SKM-1 (cell line): ENCODE data around the gene EPC2.
"Not testable (repeated sequence)": the region's sequence is repeated elsewhere in the genome, so short reads cannot be mapped to it uniquely, and the experiment has no call there.

Source experiments
- DNase-seq: peaks from one replicate; lab custom pipeline; 2025; ENCODE audit not compliant: unreplicated experiment; lab: John Stamatoyannopoulos, UW

The EPC2 gene

DNA sequence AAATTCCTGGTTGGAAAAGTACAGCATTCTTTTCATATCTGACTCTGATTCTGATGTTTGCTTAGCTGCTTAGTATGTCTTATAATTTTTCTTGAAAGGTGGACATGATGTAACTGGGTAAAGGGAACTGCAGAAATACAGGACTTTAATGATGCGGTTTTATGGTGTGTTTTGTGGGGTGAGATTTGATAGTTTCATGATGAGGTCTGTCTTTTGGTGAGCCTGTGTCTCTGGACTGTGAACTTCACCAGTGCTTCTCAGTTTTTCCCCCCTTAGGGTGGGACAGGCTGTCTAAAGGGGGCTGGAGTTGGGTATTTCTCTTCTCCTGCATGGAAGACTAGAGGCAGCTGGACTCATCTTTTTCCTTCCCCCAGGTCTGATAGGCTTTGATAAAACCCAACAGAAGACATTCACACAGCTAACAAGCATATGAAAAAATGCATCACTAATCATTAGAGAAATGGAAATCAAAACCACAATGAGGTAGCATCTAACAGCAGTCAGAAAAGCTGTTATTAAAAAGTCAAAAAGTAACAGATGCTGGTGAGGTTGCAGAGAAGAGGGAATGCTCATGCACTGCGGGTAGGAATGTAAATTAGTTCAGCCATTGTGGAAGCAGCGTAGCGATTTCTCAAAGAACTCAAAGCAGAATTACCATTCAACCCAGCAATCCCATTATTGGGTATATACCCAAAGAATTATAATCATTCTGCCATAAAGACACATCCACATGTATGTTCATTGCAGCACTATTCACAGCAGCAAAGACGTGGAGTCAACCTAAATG lies 77.6 kb downstream of the EPC2 start:
- DNase-seq: no peak

DNA sequence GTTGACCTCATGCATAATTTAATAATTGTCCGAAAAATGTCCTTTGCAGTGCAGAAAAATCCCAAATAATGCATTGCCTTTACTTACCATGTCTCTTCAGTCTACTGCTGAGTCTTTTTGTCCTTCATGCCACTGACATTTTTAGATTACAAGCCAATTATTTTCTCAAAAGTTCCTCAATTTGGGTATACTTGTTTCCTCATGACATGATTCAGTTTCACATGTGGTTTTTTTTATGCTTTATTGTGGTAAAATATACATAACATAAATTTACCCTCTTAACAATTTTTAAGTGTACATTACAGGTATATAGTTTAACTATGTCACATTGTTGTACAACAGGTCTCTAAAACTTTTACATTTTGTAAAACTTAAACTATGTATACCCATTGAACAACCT lies 81.0 kb downstream of the EPC2 start:
- no peak for DNase-seq

DNA sequence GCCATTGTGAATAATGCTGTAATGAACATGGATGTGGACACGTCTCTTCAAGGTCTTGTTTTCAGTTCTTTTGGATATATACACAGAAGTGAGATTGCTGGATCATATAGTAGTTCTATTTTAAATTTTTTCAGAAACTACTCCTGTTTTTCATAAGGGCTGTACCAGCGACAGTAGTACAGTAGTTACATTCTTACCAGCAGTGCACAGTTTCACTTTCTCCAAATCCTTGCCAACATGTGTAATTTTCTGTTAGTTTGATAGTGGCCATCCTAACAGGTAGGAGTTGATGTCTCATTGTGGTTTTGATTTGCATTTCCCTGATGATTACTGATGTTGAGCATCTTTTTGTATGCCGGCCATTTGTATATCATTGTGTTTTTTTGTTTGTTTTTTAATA lies 81.7 kb downstream of the EPC2 start:
- no peak for DNase-seq

DNA sequence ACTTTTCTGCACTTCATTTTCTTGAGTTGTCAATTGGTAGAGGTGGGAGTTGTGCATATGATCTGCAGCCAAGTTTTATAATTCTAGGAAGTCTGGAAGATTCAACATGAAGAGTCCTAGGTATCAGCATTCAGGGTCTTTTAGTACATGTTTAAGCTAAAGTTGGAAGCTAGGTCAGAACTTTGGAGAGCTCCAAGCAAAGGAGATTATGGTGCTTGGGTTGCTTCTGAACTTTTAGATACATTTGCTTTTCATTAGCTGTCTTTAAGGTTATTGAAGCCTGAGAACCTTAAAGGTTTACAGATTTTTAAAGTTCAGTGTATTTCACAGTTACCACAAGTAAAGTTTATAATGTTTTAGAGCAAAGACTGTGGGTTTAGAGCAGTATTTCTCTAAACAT lies 85.5 kb downstream of the EPC2 start:
- no peak for DNase-seq

DNA sequence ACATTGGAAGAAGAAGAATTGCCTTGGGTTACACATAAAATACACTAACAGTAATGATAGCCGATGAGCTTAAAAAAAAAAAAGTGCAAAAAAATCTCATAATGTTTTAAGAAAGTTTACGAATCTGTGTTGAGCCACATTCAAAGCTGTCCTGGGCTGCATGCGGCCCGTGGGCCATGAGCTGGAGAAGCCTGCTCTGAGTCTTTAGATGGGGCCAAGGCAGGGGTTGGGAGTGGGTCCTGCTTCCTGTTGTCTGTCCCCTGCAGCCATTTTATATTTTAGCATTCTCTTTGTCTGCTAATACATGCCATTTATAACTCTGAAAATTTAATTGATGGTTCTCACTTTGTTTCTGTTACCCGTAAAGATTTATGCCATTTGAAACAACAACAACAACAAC lies 93.2 kb downstream of the EPC2 start:
- DNase-seq: no peak

DNA sequence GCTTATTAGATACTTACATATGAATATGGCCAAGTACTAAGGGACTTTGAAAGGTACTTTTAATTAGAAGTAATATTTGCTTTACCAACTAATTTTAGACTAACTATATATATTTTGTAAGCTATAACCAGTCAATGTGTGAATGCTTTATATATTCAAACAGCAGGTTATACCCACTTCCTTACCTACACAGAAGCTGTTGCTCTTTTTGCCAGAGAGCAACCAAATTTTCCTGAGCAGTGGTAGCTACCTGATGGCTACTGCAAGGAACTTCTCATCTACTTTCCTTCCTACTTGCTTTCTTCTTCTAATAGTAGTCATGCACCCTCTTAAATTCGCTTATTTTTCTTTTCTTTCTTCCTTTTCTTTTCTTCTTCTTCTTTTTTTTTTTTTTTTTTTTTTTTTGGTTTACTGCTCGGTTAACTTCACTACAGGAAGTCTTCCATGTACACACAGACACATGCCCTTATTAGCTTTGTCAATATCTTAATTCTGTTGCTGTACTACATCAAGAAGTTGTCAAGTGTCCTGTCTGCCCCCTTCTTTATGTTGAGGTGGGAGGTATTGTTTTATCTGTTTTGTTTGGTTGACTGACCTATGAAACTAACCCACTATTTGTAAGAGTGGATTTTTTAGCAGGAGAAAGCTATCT lies 95.0 kb downstream of the EPC2 start:
- no peak for DNase-seq

DNA sequence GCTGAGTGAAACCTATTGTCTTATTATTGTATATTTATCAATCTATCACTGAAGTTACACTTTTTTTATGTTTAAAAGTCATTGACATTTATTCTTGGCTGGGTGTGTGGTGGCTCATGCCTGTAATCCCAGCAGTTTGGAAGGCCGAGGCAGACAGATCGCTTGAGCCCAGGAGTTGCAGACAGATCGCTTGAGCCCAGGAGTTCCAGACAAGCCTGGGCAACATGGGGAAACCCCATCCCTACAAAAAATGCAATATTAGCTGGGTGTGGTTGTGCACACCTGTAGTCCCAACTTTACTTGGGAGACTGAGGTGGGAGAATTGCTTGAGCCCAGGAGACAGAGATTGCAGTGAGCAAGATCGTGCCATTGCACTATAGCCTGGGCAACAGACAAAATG lies 97.8 kb downstream of the EPC2 start:
- DNase-seq: no peak

DNA sequence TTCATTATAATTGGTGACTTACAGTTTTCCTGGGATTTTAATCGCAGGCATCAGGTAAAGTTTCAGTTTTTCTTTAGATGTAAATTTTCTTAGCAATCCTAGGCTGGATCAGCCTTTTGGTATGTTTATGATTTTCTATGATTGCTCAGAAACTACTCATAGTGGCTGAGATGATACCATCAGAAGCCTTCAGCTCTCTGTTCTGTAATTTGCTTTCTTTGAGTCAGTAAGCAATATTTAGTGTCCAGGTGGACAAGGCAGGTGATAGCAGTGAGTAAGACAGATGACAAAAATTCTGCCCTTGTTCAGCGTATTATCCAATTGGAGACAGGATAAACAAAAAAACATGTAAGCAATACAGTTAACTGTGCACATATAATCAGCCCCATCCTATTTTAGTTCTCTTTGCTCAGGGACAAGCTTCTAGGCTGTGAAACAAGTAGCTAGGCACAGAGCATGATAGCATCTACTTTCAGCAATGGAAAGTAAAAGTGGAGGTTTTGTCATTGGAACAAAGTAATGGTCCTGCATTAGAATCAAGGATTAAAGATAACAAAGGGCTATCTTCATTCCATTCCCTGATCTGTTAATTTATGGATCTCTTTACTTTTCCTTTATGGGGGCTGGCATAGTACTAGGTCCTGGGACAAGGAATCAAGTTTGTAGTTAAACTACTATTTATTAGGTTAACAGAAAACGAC lies 100.8 kb downstream of the EPC2 start:
- DNase-seq: no peak

DNA sequence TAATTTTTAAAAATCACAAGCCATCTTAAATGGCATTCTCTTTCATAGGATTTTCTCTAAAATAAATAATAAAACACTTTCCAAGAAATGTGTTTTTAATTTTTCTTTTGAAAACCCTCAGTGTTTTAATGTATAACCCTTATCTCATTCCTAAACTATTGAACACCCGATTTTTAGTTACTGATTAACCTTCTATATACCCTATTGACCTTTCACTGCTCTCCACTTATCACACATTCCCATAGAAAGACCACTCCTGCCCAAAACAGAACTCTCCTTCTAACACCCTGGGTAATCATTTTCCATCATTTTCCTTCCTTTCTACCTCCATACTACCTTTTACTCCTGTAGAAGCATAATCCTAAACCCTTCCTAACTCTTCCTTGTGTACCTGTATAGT lies 102.4 kb downstream of the EPC2 start:
- DNase-seq: no peak

DNA sequence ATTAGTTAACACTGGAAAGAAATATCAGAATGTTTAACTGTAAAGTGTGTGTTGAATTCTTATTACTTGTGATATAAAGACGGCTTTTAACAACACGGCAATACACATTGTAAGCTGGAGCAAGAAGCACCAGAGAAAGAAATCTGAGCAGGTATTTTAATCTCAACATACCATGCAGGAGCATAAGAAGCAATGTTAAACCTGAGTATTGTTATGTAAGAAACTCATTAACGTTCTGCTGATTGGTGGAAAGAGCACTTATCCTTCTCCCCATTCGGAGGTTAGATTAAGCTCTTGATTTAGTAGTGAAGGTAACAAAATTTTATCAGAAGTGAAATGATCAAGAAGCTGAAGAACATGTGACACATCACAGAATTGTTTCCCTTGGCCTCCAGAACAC lies 107.4 kb downstream of the EPC2 start:
- no peak for DNase-seq

DNA sequence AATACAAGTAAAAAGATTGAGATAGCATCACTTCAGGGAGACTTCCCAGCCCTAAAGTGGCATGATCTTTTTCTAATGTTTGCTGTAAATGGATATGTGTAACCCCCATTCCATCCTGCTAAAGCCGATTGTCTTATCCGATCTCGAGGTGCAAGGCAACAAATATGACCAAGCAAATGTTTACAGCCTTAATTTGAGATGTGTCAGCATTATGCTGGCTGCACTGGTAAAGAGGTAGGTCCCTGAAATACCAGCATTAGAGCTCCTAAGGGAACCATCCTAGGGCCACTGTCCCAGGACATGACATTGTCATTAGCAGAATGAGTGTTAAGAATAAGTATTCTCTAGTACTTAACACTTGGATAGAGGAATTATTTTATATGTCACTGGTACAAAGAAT lies 108.4 kb downstream of the EPC2 start:
- DNase-seq: no peak

DNA sequence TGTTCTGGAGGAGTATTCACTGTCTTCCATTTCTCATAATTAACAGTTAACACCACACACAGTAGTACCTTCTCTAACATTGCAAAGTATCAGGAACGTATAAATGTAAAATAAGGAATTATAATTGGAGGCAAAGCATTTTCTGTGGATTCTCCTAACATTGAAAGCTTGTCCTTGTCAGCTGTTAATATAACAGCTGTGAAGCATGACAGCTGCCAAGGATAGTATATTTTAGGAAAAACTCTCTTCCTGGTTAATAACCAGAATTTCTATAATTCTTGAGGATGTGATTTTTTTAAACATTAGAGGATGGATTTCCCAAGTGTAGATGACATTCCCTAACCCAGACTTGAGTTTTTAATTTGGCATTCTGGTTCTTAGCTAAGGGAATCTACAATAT lies 110.3 kb downstream of the EPC2 start:
- DNase-seq: no peak

DNA sequence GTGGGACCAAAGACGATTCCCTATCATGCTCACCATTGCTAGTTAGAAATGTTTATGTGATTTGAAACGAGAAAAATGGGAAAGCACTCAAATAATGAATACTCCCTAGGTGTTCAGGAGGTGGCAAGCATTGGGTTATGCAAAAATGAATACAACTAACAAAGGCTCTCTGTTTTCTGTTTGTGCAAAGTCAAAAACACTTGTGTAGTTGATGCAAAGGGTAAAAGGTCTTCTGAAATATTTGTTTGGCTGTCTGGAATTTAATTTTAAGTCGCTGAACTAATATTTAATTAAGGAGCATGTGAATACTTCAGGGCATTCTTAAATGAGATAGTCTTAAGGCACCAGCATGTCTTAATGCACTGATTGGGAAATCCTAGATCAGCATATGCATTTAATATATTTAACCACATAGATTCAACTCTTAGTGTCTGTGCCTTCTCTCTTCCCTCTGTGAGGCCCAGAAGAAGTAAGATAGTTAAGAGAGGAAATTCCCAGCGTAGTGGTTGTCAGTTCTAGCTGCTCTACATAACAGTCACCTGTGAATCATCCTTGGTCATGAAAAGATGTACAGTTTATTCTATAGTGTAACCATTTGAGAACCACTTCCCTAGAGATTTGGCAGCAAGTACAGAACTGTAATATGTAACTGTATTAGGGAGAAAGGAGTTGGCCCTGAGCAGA lies 111.9 kb downstream of the EPC2 start:
- DNase-seq: no peak

DNA sequence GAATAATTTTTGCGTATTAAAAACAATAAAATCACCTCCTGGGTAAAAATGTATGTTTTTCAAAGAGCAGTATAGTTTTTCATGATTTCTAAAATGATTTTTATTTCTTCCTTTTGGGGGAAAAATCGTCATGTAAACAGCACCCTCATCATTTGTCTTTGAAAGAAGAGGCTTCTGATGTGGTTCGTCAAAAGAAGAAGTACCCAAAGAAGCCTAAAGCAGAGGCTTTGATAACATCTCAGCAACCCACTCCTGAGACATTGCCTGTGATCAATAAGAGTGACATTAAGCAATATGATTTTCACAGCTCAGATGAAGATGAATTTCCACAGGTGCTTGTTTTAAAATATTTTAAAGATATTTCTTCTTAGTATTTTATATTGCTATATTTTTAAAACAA lies 120.3 kb downstream of the EPC2 start:
- DNase-seq: no peak

DNA sequence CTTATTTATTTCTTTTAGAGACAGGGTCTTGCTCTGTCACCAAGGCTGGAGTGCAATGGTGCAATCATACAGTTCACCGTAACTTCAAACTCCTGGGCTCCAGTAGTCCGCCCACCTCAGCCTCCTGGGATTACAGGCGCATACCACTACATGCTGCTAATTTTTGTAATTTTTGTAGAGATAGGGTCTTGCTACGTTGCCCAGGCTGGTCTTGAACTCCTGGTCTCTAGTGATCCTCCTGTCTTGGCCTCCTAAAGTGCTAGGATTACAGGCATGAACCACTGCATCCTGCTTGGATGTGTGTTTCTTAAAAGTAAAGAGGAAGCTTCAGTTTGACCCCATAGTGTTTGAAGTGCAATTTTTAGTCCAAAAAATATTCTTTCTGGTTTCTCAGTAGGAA lies 125.5 kb downstream of the EPC2 start:
- no peak for DNase-seq

DNA sequence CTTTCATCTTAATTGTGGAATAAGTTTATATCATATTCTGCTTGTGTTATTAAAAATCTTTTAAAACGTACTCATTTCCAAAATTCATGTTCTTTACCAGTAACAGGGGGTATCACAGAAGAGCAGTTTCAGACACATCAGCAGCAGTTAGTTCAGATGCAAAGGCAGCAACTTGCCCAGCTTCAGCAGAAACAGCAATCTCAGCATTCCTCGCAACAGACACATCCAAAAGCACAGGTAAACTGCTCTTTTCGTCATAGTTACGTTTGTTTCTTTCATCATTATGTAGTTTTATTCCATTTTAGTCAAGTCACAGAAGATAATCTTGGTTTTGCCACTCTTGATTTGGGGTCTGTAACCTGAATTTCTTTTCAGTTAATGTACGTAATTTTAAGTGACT lies 137.0 kb downstream of the EPC2 start:
- DNase-seq: no peak

DNA sequence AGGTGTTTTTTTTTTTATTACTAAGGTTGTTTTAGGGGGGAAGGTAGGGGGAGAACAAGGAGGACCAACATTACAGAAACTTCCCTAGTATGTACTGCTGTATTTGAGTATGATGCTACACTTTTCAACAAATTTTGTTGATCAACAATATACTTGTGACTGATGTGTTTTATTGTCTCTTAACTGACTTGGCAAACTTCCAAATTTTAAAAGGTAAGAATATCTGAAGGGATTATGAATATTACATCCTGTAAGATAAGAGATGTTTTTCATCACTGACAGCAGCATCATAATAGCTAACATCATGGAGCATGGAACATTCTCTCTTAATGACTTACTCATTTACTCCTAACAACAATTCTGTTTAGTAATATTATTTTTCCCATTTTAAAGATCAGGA lies 144.5 kb downstream of the EPC2 start:
- DNase-seq: no peak

DNA sequence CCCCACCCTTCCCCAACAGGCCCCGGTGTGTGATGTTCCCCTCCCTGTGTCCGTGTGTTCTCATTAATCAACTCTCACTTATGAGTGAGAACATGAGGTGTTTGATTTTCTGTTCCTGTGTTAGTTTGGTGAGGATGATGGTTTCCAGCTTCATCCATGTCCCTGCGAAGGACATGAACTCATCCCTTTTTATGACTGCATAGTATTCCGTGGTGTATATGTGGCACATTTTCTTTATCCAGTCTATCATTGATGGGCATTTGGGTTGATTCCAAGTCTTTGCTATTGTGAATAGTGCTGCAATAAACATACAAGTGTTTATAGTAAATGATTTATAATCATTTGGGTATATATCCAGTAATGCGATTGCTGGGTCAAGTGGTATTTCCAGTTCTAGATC lies 145.6 kb downstream of the EPC2 start:
- DNase-seq: not testable (repeated sequence)

DNA sequence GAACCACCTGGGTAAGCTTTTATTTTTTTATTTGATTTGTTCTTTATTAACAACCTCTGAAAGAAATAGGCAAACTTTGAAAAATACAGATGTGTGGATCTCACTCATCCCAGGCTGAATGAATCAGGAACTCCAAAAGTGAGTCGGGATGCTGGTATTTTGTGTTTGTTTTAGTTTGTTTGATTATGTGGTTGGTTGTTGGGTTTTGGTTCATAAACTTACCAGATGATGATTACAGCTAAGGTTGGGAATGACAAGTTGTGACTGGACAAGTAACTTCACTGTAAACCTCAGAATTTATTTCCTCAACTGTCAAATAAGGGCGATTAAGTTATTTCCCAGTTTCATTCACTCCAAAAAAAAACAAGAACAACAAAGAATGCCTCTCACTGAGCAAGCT lies 150.0 kb downstream of the EPC2 start:
- no peak for DNase-seq

DNA sequence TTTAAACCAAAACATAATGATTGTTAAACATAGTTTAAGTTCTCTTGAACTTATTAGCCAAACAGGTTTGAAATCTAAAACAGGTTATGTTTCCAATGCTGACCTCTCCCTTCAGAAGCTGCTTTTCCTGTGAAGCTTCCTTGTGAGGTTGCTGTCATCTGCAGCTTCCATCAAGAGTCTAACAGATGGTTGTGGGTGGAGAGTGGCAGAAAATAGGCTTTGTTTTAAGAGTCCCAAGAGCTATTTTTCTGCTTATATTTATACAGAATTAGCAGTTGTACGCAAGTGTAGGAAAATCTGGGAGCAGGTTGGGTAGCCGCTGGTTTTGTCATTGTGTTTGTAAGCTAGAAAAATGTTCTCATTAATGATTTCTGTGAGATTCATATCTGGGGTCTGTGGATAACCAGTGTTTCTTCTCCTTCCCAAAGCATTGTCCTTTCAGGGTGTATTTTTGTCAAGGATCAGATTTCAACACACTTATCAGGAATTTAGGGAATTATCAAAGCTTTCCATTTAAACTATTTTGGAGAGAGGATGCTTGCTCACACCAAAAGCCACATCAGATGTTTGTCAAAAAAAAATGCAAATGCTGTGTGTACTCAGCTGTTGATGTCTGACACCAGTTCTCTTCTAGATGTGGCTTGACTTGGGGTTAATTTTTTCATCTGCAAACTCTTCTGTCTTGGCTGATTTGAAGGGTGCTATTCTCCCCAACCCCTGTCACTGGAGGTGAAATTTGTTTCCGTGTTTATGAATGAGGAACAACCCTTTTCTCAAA lies 152.4 kb downstream of the EPC2 start:
- DNase-seq: no peak
